ENCODE data around the gene NTPCR.

- no peak for TF ChIP-seq EP300 (IDR thresholded peaks at IDR 0.05)
- TF ChIP-seq, protein P1, sequence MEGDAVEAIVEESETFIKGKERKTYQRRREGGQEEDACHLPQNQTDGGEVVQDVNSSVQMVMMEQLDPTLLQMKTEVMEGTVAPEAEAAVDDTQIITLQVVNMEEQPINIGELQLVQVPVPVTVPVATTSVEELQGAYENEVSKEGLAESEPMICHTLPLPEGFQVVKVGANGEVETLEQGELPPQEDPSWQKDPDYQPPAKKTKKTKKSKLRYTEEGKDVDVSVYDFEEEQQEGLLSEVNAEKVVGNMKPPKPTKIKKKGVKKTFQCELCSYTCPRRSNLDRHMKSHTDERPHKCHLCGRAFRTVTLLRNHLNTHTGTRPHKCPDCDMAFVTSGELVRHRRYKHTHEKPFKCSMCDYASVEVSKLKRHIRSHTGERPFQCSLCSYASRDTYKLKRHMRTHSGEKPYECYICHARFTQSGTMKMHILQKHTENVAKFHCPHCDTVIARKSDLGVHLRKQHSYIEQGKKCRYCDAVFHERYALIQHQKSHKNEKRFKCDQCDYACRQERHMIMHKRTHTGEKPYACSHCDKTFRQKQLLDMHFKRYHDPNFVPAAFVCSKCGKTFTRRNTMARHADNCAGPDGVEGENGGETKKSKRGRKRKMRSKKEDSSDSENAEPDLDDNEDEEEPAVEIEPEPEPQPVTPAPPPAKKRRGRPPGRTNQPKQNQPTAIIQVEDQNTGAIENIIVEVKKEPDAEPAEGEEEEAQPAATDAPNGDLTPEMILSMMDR (IDR thresholded peaks at IDR 0.05): no peak
Measured at GRCh38 chr1:232938926-232939325, 11.5 kb upstream of the NTPCR start.
